ENCODE measurements around the gene LBH.

The LBH gene

GRCh38 chr2:30261695-30262211 lies 30.4 kb downstream of the LBH start:
- Histone ChIP-seq H3K4me1 (ENCODE audit: insufficient read depth, low read length) (peaks cover 27% of the 10 kb centered on the region), H2AFZ (ENCODE audit: low read depth, low read length) (no peak overlapping the region), H3K27me3 (ENCODE audit: insufficient read depth, low read length, poor library complexity) (no peaks in the 10 kb centered on the region), H3K4me3 (ENCODE audit: low read depth in 1 of 2, low read length in 2 of 2) (no peak overlapping the region), H3K79me2 (ENCODE audit: insufficient read depth, low read length) (no peaks in the 10 kb centered on the region), H3K9me3 (ENCODE audit: insufficient read depth, low read length, severe bottlenecking) (no peaks in the 10 kb centered on the region), H3K27ac (ENCODE audit: low read length) (no peak overlapping the region), H3K9ac (ENCODE audit: low read depth, low read length) (no peak overlapping the region), H3K36me3 (ENCODE audit: insufficient read depth, low read length) (peaks cover 15% of the 10 kb centered on the region), H4K20me1 (ENCODE audit: insufficient read depth, low read length) (no peaks in the 10 kb centered on the region; the same call in 1 of the 2 replicates), H3K4me2 (ENCODE audit: insufficient read depth, low read length) (no peak overlapping the region)
- ATAC-seq (ENCODE audit: insufficient read depth, low read depth) = no peak
- TF ChIP-seq EZH2 (IDR thresholded peaks at IDR 0.05; ENCODE audit: borderline replicate concordance, low read depth, low read length, severe bottlenecking) = no peak
- TF ChIP-seq, protein P1, sequence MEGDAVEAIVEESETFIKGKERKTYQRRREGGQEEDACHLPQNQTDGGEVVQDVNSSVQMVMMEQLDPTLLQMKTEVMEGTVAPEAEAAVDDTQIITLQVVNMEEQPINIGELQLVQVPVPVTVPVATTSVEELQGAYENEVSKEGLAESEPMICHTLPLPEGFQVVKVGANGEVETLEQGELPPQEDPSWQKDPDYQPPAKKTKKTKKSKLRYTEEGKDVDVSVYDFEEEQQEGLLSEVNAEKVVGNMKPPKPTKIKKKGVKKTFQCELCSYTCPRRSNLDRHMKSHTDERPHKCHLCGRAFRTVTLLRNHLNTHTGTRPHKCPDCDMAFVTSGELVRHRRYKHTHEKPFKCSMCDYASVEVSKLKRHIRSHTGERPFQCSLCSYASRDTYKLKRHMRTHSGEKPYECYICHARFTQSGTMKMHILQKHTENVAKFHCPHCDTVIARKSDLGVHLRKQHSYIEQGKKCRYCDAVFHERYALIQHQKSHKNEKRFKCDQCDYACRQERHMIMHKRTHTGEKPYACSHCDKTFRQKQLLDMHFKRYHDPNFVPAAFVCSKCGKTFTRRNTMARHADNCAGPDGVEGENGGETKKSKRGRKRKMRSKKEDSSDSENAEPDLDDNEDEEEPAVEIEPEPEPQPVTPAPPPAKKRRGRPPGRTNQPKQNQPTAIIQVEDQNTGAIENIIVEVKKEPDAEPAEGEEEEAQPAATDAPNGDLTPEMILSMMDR (IDR thresholded peaks at IDR 0.05; ENCODE audit: borderline replicate concordance, extremely low read depth, low read length, poor library complexity, severe bottlenecking) = no peak
- DNase-seq = no peak

GRCh38 chr2:30262716-30263309 lies 31.5 kb downstream of the LBH start:
- peaks cover 15% of the 10 kb centered on the region for H3K36me3 ChIP-seq (ENCODE audit: insufficient read depth, low read length)
- H3K27ac ChIP-seq (ENCODE audit: low read length) = no peak overlapping the region
- no peak for DNase-seq

GRCh38 chr2:30264274-30264673 lies 32.9 kb downstream of the LBH start:
- TF ChIP-seq, protein P1 (IDR thresholded peaks at IDR 0.05; ENCODE audit: borderline replicate concordance, extremely low read depth, low read length, poor library complexity, severe bottlenecking) = no peak
- TF ChIP-seq EZH2 (IDR thresholded peaks at IDR 0.05; ENCODE audit: borderline replicate concordance, low read depth, low read length, severe bottlenecking) = no peak
- Histone ChIP-seq H3K27ac (ENCODE audit: low read length) (no peak overlapping the region), H3K4me3 (ENCODE audit: low read depth in 1 of 2, low read length in 2 of 2) (no peak overlapping the region), H3K27me3 (ENCODE audit: insufficient read depth, low read length, poor library complexity) (no peaks in the 10 kb centered on the region), H3K79me2 (ENCODE audit: insufficient read depth, low read length) (no peaks in the 10 kb centered on the region), H2AFZ (ENCODE audit: low read depth, low read length) (no peak overlapping the region), H3K36me3 (ENCODE audit: insufficient read depth, low read length) (peaks cover 4% of the 10 kb centered on the region), H3K4me2 (ENCODE audit: insufficient read depth, low read length) (no peak overlapping the region), H3K9me3 (ENCODE audit: insufficient read depth, low read length, severe bottlenecking) (no peaks in the 10 kb centered on the region), H3K4me1 (ENCODE audit: insufficient read depth, low read length) (peaks cover 1% of the 10 kb centered on the region; the same call in 1 of the 2 replicates), H4K20me1 (ENCODE audit: insufficient read depth, low read length) (no peaks in the 10 kb centered on the region), H3K9ac (ENCODE audit: low read depth, low read length) (no peak overlapping the region)
- no peak for ATAC-seq (ENCODE audit: insufficient read depth, low read depth)
- DNase-seq = no peak

More at GRCh38 chr2:30262716-30263309, 31.5 kb downstream of the LBH start:
- TF ChIP-seq, protein P1 (IDR thresholded peaks at IDR 0.05; ENCODE audit: borderline replicate concordance, extremely low read depth, low read length, poor library complexity, severe bottlenecking) = no peak
- no peak for TF ChIP-seq EZH2 (IDR thresholded peaks at IDR 0.05; ENCODE audit: borderline replicate concordance, low read depth, low read length, severe bottlenecking)
- H3K4me3 ChIP-seq (ENCODE audit: low read depth in 1 of 2, low read length in 2 of 2) = no peak overlapping the region
- H4K20me1 ChIP-seq (ENCODE audit: insufficient read depth, low read length) = no peaks in the 10 kb centered on the region; the same call in 1 of the 2 replicates
- no peak overlapping the region for H2AFZ ChIP-seq (ENCODE audit: low read depth, low read length)
- H3K4me1 ChIP-seq (ENCODE audit: insufficient read depth, low read length) = peaks cover 16% of the 10 kb centered on the region
- H3K4me2 ChIP-seq (ENCODE audit: insufficient read depth, low read length) = no peak overlapping the region
- no peaks in the 10 kb centered on the region for H3K27me3 ChIP-seq (ENCODE audit: insufficient read depth, low read length, poor library complexity)
- no peak overlapping the region for H3K9ac ChIP-seq (ENCODE audit: low read depth, low read length)
- H3K9me3 ChIP-seq (ENCODE audit: insufficient read depth, low read length, severe bottlenecking) = no peaks in the 10 kb centered on the region
- ATAC-seq (ENCODE audit: insufficient read depth, low read depth) = no peak
- H3K79me2 ChIP-seq (ENCODE audit: insufficient read depth, low read length) = no peaks in the 10 kb centered on the region
